Coronary artery (tissue), 2 donors: ENCODE measurements around the gene OR5H1.

ENCODE experiments used
- DNase-seq: peaks from one replicate; pipeline ENCODE4 v3.0.0-alpha.2; 2017; ENCODE audit warnings: low spot score
- H3K27ac ChIP-seq, 2 donors: fragments of 200-600 bp; sonication (generic); one replicate each; pipeline ENCODE4 v1.5.1; 2016 to 2019
- H3K4me3 ChIP-seq: fragments of 200-600 bp; sonication (generic); 2 replicates; pipeline ENCODE4 v1.5.1; 2016; ENCODE audit warnings: mild to moderate bottlenecking, moderate library complexity
- CTCF ChIP-seq: fragments of 200-600 bp; sonication (generic); IDR thresholded peaks from one replicate; pipeline ENCODE4 v1.5.1; 2019; ENCODE audit warnings: antibody characterized with exemption

OR5H1 gene

GRCh38 chr3:98151241-98151640, 20.7 kb downstream of the OR5H1 start:
- H3K27ac ChIP-seq, result no peak overlapping the region
- no peak for TF ChIP-seq CTCF
- no peak overlapping the region for H3K4me3 ChIP-seq
- DNase-seq, result no peak

- Histone ChIP-seq H3K27ac (no peak within 1 kb of the TSS), H3K4me3 (no peak within 1 kb of the TSS)
- DNase-seq, result no peak
- no peak for TF ChIP-seq CTCF
These were observed 35.9 kb downstream of the OR5H1 start, which contains the start of gene OR5H15 for GRCh38 chr3:98166396-98166795. OR5H15 (plus strand) TSS chr3:98166696; CDS start chr3:98168700, 2,004 bp downstream.

DNA sequence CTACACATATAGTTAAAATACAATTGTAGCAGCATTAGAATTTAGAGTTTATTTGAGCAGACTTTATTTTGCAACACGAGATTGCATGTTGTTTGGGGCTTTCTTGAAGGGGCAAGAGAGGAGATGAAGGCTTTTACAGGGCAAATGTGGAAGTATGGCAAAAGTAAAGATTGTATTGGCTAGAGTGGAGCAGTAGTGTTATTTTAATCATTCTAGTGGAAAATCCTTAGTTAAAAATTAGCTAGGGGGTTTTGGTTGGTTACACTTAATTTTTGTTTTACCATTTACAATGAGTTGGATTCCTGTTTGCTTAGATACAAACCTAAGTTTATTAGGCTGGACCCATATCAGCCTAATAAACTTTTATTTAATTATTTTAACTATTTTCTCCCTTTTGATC, 40.5 kb downstream of the OR5H1 start:
- no peak for TF ChIP-seq CTCF
- Histone ChIP-seq H3K27ac (no peak overlapping the region), H3K4me3 (no peak overlapping the region)
- no peak for DNase-seq

- no peak for TF ChIP-seq CTCF
- no peak overlapping the region for H3K27ac ChIP-seq
- no peak overlapping the region for H3K4me3 ChIP-seq
- DNase-seq, result no peak
These were observed 42.1 kb downstream of the OR5H1 start for GRCh38 chr3:98172621-98173020.

- Histone ChIP-seq H3K4me3 (no peak overlapping the region), H3K27ac (no peak overlapping the region)
- no peak for TF ChIP-seq CTCF
- no peak for DNase-seq
These were observed 49.9 kb downstream of the OR5H1 start for GRCh38 chr3:98180319-98180890.

DNA sequence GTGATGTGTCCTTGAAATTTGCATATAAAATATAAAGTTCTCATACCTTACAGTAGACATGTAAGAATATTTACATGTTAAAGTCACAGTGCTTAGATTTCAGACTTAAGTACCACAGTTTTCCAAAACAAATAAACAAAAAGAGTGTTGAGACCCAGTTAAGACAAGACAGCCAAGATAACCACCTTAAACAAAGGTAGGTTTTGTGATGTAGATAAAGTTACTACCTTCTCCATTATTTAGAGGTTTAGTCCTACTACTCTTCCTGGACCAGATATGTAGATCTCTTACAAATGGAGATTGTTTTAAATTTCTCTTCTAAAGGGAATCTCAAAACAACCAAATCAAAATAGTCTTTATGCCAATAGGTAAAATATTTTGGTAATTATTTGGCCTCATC, 51.7 kb downstream of the OR5H1 start:
- no peak for TF ChIP-seq CTCF
- H3K4me3 ChIP-seq, result no peak overlapping the region
- no peak overlapping the region for H3K27ac ChIP-seq
- no peak for DNase-seq

DNA sequence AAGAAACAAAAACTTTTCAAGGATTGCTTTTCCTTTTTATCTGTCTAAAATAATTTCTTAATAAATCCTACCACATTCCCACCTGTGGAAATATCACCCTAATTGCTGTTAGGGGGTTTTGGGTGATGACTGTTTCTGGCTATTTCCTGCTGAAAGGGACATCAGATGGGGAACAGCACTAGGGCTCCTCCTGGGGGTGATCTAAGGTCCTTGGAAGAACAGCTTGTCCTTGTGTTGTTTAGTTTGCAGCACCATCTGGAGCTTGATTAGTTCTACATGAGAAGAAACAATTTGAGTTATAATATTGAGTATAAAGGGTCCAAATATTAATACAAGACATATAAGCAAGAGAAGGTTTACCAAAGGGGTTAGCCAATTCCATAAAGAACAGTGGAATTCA, 54.7 kb downstream of the OR5H1 start:
- TF ChIP-seq CTCF, result no peak
- no peak overlapping the region for H3K4me3 ChIP-seq
- H3K27ac ChIP-seq, result no peak overlapping the region
- DNase-seq, result no peak
